ENCODE measurements around the gene SLC25A12.

Gene SLC25A12

GRCh38 chr2:171792886-171793580 is 101.0 kb downstream of the SLC25A12 start:
- H3K18ac ChIP-seq (ENCODE audit: low read depth in 1 of 2, low read length in 2 of 2), result no peak overlapping the region
- no peaks in the 10 kb centered on the region for H3K4me1 ChIP-seq (ENCODE audit: control insufficient read depth, insufficient read depth, low read depth, low read length)
- 14% methylated on average over 2 of the region's 4 CpGs for WGBS
- no peak overlapping the region for H2BK120ac ChIP-seq (ENCODE audit: low read depth, low read length)
- H3K4ac ChIP-seq (ENCODE audit: low read depth in 1 of 2, low read length in 2 of 2), result no peak overlapping the region
- peaks cover 3 to 40% of the 10 kb centered on the region in 2 experiments for H3K36me3 ChIP-seq (ENCODE audit: control insufficient read depth in 1 of 2, insufficient read depth in 2 of 2, low read depth in 1 of 2, low read length in 2 of 2)
- no peak overlapping the region for H2BK15ac ChIP-seq (ENCODE audit: low read depth, poor library complexity, severe bottlenecking)
- peaks cover 2% of the 10 kb centered on the region for H3K79me1 ChIP-seq (replicated peaks; ENCODE audit: low read length, poor library complexity, severe bottlenecking)
- no peak overlapping the region for H3K27ac ChIP-seq (ENCODE audit: low read length, poor library complexity, severe bottlenecking)
- no peak overlapping the region for H3K4me2 ChIP-seq (ENCODE audit: low read length, poor library complexity, severe bottlenecking)
- no peak overlapping the region for H2AK5ac ChIP-seq (ENCODE audit: low read length, severe bottlenecking)
- H2AFZ ChIP-seq (ENCODE audit: low read depth, low read length), result no peak overlapping the region
- H2BK5ac ChIP-seq (ENCODE audit: low read depth, low read length, poor library complexity, severe bottlenecking), result no peak overlapping the region
- H4K8ac ChIP-seq (ENCODE audit: low read length), result no peak overlapping the region
- no peaks in the 10 kb centered on the region for H3K9me3 ChIP-seq (ENCODE audit: control insufficient read depth, low read length)
- no peaks in the 10 kb centered on the region for H3K27me3 ChIP-seq (ENCODE audit: control insufficient read depth in 1 of 2, insufficient read depth in 1 of 2, low read length in 2 of 2)
- no peak overlapping the region for H3K9ac ChIP-seq (ENCODE audit: low read length)
- no peak overlapping the region for H3K4me3 ChIP-seq (ENCODE audit: insufficient read depth in 1 of 2, low read depth in 1 of 2, low read length in 2 of 2)
- H4K91ac ChIP-seq (ENCODE audit: low read length), result no peak overlapping the region
- no peak overlapping the region for H2BK12ac ChIP-seq (ENCODE audit: low read length in 2 of 2)
- no peak overlapping the region for H3K23ac ChIP-seq (ENCODE audit: low read length in 2 of 2)
- DNase-seq, result no peak
- H3K14ac ChIP-seq (ENCODE audit: low read length in 2 of 2), result no peak overlapping the region

- Histone ChIP-seq H3K9me3 (ENCODE audit: control insufficient read depth, low read length) (no peaks in the 10 kb centered on the region), H4K8ac (ENCODE audit: low read length) (no peak overlapping the region), H2BK12ac (ENCODE audit: low read length in 2 of 2) (no peak overlapping the region), H3K23ac (ENCODE audit: low read length in 2 of 2) (no peak overlapping the region), H3K18ac (ENCODE audit: low read depth in 1 of 2, low read length in 2 of 2) (no peak overlapping the region), H3K4me3 (ENCODE audit: insufficient read depth in 1 of 2, low read depth in 1 of 2, low read length in 2 of 2) (no peak overlapping the region), H3K4ac (ENCODE audit: low read depth in 1 of 2, low read length in 2 of 2) (no peak overlapping the region), H3K27me3 (ENCODE audit: control insufficient read depth in 1 of 2, insufficient read depth in 1 of 2, low read length in 2 of 2) (no peaks in the 10 kb centered on the region), H2BK15ac (ENCODE audit: low read depth, poor library complexity, severe bottlenecking) (no peak overlapping the region), H3K27ac (ENCODE audit: low read length, poor library complexity, severe bottlenecking) (no peak overlapping the region), H2AFZ (ENCODE audit: low read depth, low read length) (no peak overlapping the region), H3K14ac (ENCODE audit: low read length in 2 of 2) (no peak overlapping the region), H3K79me1 (replicated peaks; ENCODE audit: low read length, poor library complexity, severe bottlenecking) (peaks cover 2% of the 10 kb centered on the region), H3K4me1 (ENCODE audit: control insufficient read depth, insufficient read depth, low read depth, low read length) (no peaks in the 10 kb centered on the region), H4K91ac (ENCODE audit: low read length) (no peak overlapping the region), H2AK5ac (ENCODE audit: low read length, severe bottlenecking) (no peak overlapping the region), H3K4me2 (ENCODE audit: low read length, poor library complexity, severe bottlenecking) (no peak overlapping the region), H2BK120ac (ENCODE audit: low read depth, low read length) (no peak overlapping the region), H3K36me3 (ENCODE audit: control insufficient read depth in 1 of 2, insufficient read depth in 2 of 2, low read depth in 1 of 2, low read length in 2 of 2) (peaks cover 7 to 47% of the 10 kb centered on the region in 2 experiments), H2BK5ac (ENCODE audit: low read depth, low read length, poor library complexity, severe bottlenecking) (no peak overlapping the region), H3K9ac (ENCODE audit: low read length) (no peak overlapping the region)
- WGBS, result 93% methylated on average over 3 of the region's 3 CpGs
- DNase-seq, result no peak
These were observed 101.9 kb downstream of the SLC25A12 start for GRCh38 chr2:171792157-171792556.

DNA sequence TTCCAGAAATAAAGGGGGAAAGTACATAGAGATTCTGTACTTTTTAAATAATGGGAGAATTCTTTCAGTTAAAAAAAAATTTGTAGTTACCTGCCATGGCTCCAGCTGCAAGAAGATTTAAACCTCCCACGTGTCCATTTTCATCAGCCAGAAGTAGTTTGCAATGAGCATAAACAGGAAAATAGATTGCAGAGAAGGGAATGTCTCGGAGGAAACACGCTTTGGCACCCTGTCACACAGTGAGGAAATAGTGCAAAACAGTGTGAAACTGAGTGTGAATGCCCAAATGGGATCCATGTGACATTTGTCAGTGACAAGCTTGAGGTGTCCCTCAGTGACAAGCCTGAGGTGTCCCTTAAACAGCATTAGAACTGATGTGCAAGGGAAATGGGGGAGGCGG is 102.7 kb downstream of the SLC25A12 start:
- H3K4ac ChIP-seq (ENCODE audit: low read depth in 1 of 2, low read length in 2 of 2), result no peak overlapping the region
- H3K36me3 ChIP-seq (ENCODE audit: control insufficient read depth in 1 of 2, insufficient read depth in 2 of 2, low read depth in 1 of 2, low read length in 2 of 2), result peaks cover 10 to 55% of the 10 kb centered on the region in 2 experiments
- no peak overlapping the region for H2BK120ac ChIP-seq (ENCODE audit: low read depth, low read length)
- H3K27me3 ChIP-seq (ENCODE audit: control insufficient read depth in 1 of 2, insufficient read depth in 1 of 2, low read length in 2 of 2), result no peaks in the 10 kb centered on the region
- no peak overlapping the region for H3K18ac ChIP-seq (ENCODE audit: low read depth in 1 of 2, low read length in 2 of 2)
- no peak for DNase-seq
- H3K23ac ChIP-seq (ENCODE audit: low read length in 2 of 2), result no peak overlapping the region
- H3K4me2 ChIP-seq (ENCODE audit: low read length, poor library complexity, severe bottlenecking), result no peak overlapping the region
- H3K9me3 ChIP-seq (ENCODE audit: control insufficient read depth, low read length), result no peaks in the 10 kb centered on the region
- no peak overlapping the region for H2AFZ ChIP-seq (ENCODE audit: low read depth, low read length)
- H2BK15ac ChIP-seq (ENCODE audit: low read depth, poor library complexity, severe bottlenecking), result no peak overlapping the region
- H3K14ac ChIP-seq (ENCODE audit: low read length in 2 of 2), result no peak overlapping the region
- H3K4me1 ChIP-seq (ENCODE audit: control insufficient read depth, insufficient read depth, low read depth, low read length), result no peaks in the 10 kb centered on the region
- H3K9ac ChIP-seq (ENCODE audit: low read length), result no peak overlapping the region
- peaks cover 2% of the 10 kb centered on the region for H3K79me1 ChIP-seq (replicated peaks; ENCODE audit: low read length, poor library complexity, severe bottlenecking)
- H3K4me3 ChIP-seq (ENCODE audit: insufficient read depth in 1 of 2, low read depth in 1 of 2, low read length in 2 of 2), result no peak overlapping the region
- no peak overlapping the region for H4K91ac ChIP-seq (ENCODE audit: low read length)
- H2AK5ac ChIP-seq (ENCODE audit: low read length, severe bottlenecking), result no peak overlapping the region
- H2BK5ac ChIP-seq (ENCODE audit: low read depth, low read length, poor library complexity, severe bottlenecking), result no peak overlapping the region
- H2BK12ac ChIP-seq (ENCODE audit: low read length in 2 of 2), result no peak overlapping the region
- no peak overlapping the region for H3K27ac ChIP-seq (ENCODE audit: low read length, poor library complexity, severe bottlenecking)
- 88% methylated on average over 4 of the region's 4 CpGs for WGBS
- no peak overlapping the region for H4K8ac ChIP-seq (ENCODE audit: low read length)

DNA sequence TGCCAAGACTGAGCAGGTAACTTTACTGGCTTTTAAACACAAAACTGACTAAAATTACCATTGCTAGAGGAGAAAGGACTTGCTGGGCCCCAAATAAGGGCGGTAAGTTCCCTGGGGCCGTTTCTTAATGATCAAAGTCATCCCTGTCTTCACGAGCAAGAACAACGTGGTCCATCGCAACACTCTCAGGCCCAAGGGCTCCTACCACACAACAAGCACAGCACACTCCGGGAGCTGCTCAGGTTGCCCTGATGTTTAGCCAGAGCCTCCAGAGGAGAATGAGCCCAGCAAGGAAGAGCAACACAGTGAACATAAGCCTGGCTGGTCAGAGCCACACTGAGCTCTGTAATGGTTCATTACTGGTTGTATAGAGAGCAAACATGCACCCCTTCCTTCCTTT is 104.1 kb downstream of the SLC25A12 start:
- no peak overlapping the region for H3K18ac ChIP-seq (ENCODE audit: low read depth in 1 of 2, low read length in 2 of 2)
- no peak overlapping the region for H2BK5ac ChIP-seq (ENCODE audit: low read depth, low read length, poor library complexity, severe bottlenecking)
- DNase-seq, result no peak
- H3K36me3 ChIP-seq (ENCODE audit: control insufficient read depth in 1 of 2, insufficient read depth in 2 of 2, low read depth in 1 of 2, low read length in 2 of 2), result peaks cover 15 to 64% of the 10 kb centered on the region in 2 experiments
- no peak overlapping the region for H3K23ac ChIP-seq (ENCODE audit: low read length in 2 of 2)
- no peak overlapping the region for H2BK15ac ChIP-seq (ENCODE audit: low read depth, poor library complexity, severe bottlenecking)
- no peak overlapping the region for H4K91ac ChIP-seq (ENCODE audit: low read length)
- no peak overlapping the region for H2BK12ac ChIP-seq (ENCODE audit: low read length in 2 of 2)
- H3K4ac ChIP-seq (ENCODE audit: low read depth in 1 of 2, low read length in 2 of 2), result no peak overlapping the region
- H2AK5ac ChIP-seq (ENCODE audit: low read length, severe bottlenecking), result no peak overlapping the region
- no peak overlapping the region for H3K4me3 ChIP-seq (ENCODE audit: insufficient read depth in 1 of 2, low read depth in 1 of 2, low read length in 2 of 2)
- H3K27me3 ChIP-seq (ENCODE audit: control insufficient read depth in 1 of 2, insufficient read depth in 1 of 2, low read length in 2 of 2), result no peaks in the 10 kb centered on the region
- 78% methylated on average over 6 of the region's 6 CpGs for WGBS
- H2BK120ac ChIP-seq (ENCODE audit: low read depth, low read length), result no peak overlapping the region
- no peaks in the 10 kb centered on the region for H3K9me3 ChIP-seq (ENCODE audit: control insufficient read depth, low read length)
- H4K8ac ChIP-seq (ENCODE audit: low read length), result no peak overlapping the region
- no peak overlapping the region for H3K27ac ChIP-seq (ENCODE audit: low read length, poor library complexity, severe bottlenecking)
- H3K4me1 ChIP-seq (ENCODE audit: control insufficient read depth, insufficient read depth, low read depth, low read length), result no peaks in the 10 kb centered on the region
- H2AFZ ChIP-seq (ENCODE audit: low read depth, low read length), result no peak overlapping the region
- no peak overlapping the region for H3K9ac ChIP-seq (ENCODE audit: low read length)
- H3K14ac ChIP-seq (ENCODE audit: low read length in 2 of 2), result no peak overlapping the region
- no peak overlapping the region for H3K4me2 ChIP-seq (ENCODE audit: low read length, poor library complexity, severe bottlenecking)
- peaks cover 2% of the 10 kb centered on the region for H3K79me1 ChIP-seq (replicated peaks; ENCODE audit: low read length, poor library complexity, severe bottlenecking)

All from mesenchymal stem cell (in vitro differentiated cells and primary cell).